ENCODE measurements around the gene GABBR2. TPM values are rescaled to one million over a fixed set of nuclear protein-coding genes. Genes with fewer than 3 reads are reported as not detected.
"Not testable (repeated sequence)": the region's sequence is repeated elsewhere in the genome, so short reads cannot be mapped to it uniquely, and the experiment has no call there.

The GABBR2 gene
- total and polyA plus RNA-seq, 2 experiments from 2014 or later = 0.89 to 1.3 TPM

DNA sequence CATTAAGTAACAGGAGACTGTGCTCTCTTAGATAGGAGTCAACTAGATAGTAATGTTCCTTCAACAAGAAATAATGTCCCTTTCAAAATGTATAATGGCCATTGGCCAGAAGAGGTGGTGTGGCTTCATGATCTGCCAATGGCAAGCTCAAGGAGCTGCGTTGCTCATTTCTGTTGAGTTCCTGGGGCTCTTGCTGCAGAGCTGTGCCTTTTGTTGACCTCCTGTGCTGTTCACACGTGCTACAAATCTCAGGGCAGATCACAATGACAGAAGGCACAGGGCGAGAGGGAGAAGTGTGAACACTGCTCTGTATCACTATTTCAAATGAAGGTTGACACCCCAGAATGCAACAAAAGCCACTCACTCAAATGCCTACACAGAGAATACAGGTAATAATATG, 437.3 kb downstream of the GABBR2 start:
- H3F3A ChIP-seq (replicated peaks; ENCODE audit: low read depth) = no peaks in the 10 kb centered on the region
- H3K36me3 ChIP-seq (ENCODE audit: insufficient read depth) = no peaks in the 10 kb centered on the region
- no peak overlapping the region for H3K4me3 Mint-ChIP-seq
- TF ChIP-seq STAT1 (IDR thresholded peaks at IDR 0.05; ENCODE audit: unreplicated experiment) = no peak
- TF ChIP-seq CREB1 (CRISPR knock-in tag; IDR thresholded peaks at IDR 0.05; ENCODE audit: low read depth) = no peak
- TF ChIP-seq NANOG (IDR thresholded peaks at IDR 0.05; ENCODE audit: borderline replicate concordance) = no peak
- no peak for TF ChIP-seq ZNF331 (CRISPR knock-in tag; IDR thresholded peaks at IDR 0.05; ENCODE audit: low read depth)
- no peak for TF ChIP-seq ZNF114 (CRISPR knock-in tag; IDR thresholded peaks at IDR 0.05)
- no peak for TF ChIP-seq EZH2 (IDR thresholded peaks at IDR 0.05; ENCODE audit: low read depth, unreplicated experiment)
- H3K27me3 Mint-ChIP-seq (ENCODE audit: insufficient read depth, low read depth, poor library complexity) = no peaks in the 10 kb centered on the region
- no peak overlapping the region for H3K27ac ChIP-seq (ENCODE audit: low read depth)
- no peaks in the 10 kb centered on the region for H4K20me1 ChIP-seq (replicated peaks; ENCODE audit: insufficient read depth)
- no peaks in the 10 kb centered on the region for H3K27me3 ChIP-seq (ENCODE audit: insufficient read depth)
- no peak overlapping the region for H3K27ac Mint-ChIP-seq
- ATAC-seq (no peak), DNase-seq (ENCODE audit: low spot score) (no peak)
- H3K4me1 Mint-ChIP-seq = peaks cover 33% of the 10 kb centered on the region
- H2AFZ ChIP-seq = no peak overlapping the region
- H3K9me3 Mint-ChIP-seq = no peaks in the 10 kb centered on the region
- peaks cover 5% of the 10 kb centered on the region; the same call in 1 of the 2 replicates for H3K9me2 ChIP-seq (ENCODE audit: insufficient read depth)
- no peak overlapping the region for H3K4me3 ChIP-seq
- no peaks in the 10 kb centered on the region for H3K79me2 ChIP-seq (replicated peaks; ENCODE audit: insufficient read depth)
- H3K4me1 ChIP-seq (ENCODE audit: insufficient read depth) = 0 out of 2 replicates have a peak, but pooled peaks cover 5% of the 10 kb centered on the region
- H3K36me3 Mint-ChIP-seq (ENCODE audit: low read depth) = no peaks in the 10 kb centered on the region
- H3K4me2 ChIP-seq = no peak overlapping the region

DNA sequence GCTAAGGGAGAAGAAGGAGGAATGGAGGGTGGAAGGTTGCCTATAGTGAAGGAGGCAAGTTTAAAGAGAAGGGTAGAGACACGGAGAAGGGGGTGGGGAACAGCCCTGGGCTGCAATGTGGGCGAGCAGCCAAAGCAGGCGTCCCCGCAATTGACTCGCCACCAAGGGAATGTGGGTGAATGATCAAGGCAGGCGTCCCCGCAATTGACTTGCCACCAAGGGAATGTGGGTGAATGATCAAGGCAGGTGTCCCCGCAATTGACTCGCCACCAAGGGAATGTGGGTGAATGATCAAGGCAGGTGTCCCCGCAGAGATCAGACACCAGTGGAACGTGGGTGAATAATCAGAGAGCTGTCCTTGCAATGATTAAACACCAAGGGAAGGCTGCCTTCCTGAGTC, 438.5 kb downstream of the GABBR2 start:
- H3K4me3 Mint-ChIP-seq, H3K27ac Mint-ChIP-seq: not testable (repeated sequence)

DNA sequence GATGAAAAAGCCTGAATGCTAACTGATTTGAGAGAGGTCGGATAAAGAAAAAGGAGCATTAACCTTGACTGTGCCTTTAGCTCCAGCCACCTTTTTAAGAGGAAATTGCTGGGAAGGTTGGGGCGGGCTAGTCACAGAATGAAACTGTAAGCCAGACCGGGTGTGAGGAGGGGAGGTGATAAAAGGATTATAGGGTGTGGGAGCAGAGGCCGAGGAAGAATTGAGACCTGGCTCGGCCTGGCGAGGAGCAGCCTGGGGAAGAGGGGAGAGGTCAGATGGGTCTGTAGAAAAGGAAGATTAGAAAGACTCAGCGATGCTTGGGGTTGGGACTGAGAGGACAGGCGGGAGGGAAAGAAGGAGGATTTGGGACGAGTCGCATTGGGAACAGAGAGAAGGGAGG, 439.1 kb downstream of the GABBR2 start:
- not testable (repeated sequence) for ATAC-seq; H3K27ac Mint-ChIP-seq; H3K4me3 ChIP-seq; H3K27ac ChIP-seq (ENCODE audit: low read depth); H3K36me3 Mint-ChIP-seq (ENCODE audit: low read depth); DNase-seq (ENCODE audit: low spot score); H3K4me1 ChIP-seq (ENCODE audit: insufficient read depth); H3K79me2 ChIP-seq (replicated peaks; ENCODE audit: insufficient read depth); H3K27me3 Mint-ChIP-seq (ENCODE audit: insufficient read depth, low read depth, poor library complexity); H3K27me3 ChIP-seq (ENCODE audit: insufficient read depth); H3K4me2 ChIP-seq; H2AFZ ChIP-seq; H3K9me3 Mint-ChIP-seq; H3K36me3 ChIP-seq (ENCODE audit: insufficient read depth); H3F3A ChIP-seq (replicated peaks; ENCODE audit: low read depth); H3K9me2 ChIP-seq (ENCODE audit: insufficient read depth); H3K4me3 Mint-ChIP-seq; H4K20me1 ChIP-seq (replicated peaks; ENCODE audit: insufficient read depth)
- H3K4me1 Mint-ChIP-seq = peaks cover 41% of the 10 kb centered on the region

More for the DNA sequence above, 438.5 kb downstream of the GABBR2 start:
- not testable (repeated sequence) for H3K4me1 ChIP-seq (ENCODE audit: insufficient read depth); H3K79me2 ChIP-seq (replicated peaks; ENCODE audit: insufficient read depth); DNase-seq (ENCODE audit: low spot score); H4K20me1 ChIP-seq (replicated peaks; ENCODE audit: insufficient read depth); H3K4me2 ChIP-seq; H3K27ac ChIP-seq (ENCODE audit: low read depth); H3K36me3 ChIP-seq (ENCODE audit: insufficient read depth); H3K9me3 Mint-ChIP-seq; H3K27me3 ChIP-seq (ENCODE audit: insufficient read depth); H3F3A ChIP-seq (replicated peaks; ENCODE audit: low read depth); H3K27me3 Mint-ChIP-seq (ENCODE audit: insufficient read depth, low read depth, poor library complexity); H2AFZ ChIP-seq; H3K9me2 ChIP-seq (ENCODE audit: insufficient read depth); H3K4me3 ChIP-seq; ATAC-seq; H3K36me3 Mint-ChIP-seq (ENCODE audit: low read depth)
- peaks cover 41% of the 10 kb centered on the region for H3K4me1 Mint-ChIP-seq

DNA sequence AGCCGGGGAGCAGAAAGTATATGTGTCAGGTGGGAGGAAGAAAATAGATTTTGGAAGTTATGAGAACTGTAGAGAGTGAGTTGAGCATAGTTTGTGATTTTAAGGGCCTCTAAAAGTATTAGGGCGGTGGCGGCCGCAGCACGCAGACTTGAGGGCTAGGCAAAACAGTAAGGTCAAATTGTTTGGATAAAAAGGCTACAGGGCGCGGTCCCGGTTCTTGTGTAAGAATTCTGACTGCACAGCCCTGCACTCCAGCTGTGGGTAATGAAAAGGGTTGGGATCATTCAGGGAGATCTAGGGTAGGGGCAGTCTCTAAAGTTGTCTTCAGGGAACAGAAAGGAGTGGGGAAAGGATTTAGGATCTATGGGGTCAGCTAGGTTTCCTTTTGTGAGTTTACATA, 441.2 kb downstream of the GABBR2 start:
- peaks cover 39% of the 10 kb centered on the region for H3K4me1 Mint-ChIP-seq
- H3K36me3 Mint-ChIP-seq (ENCODE audit: low read depth) = not testable (repeated sequence)

More for the DNA sequence above, 441.2 kb downstream of the GABBR2 start:
- H3K27ac Mint-ChIP-seq; H3K27ac ChIP-seq (ENCODE audit: low read depth); H3K79me2 ChIP-seq (replicated peaks; ENCODE audit: insufficient read depth); H3K27me3 ChIP-seq (ENCODE audit: insufficient read depth); H3K36me3 ChIP-seq (ENCODE audit: insufficient read depth); H3K4me2 ChIP-seq; H3K9me3 Mint-ChIP-seq; H2AFZ ChIP-seq; H3K9me2 ChIP-seq (ENCODE audit: insufficient read depth); H3K4me1 ChIP-seq (ENCODE audit: insufficient read depth); H3K27me3 Mint-ChIP-seq (ENCODE audit: insufficient read depth, low read depth, poor library complexity); H4K20me1 ChIP-seq (replicated peaks; ENCODE audit: insufficient read depth); ATAC-seq; H3K4me3 ChIP-seq; H3F3A ChIP-seq (replicated peaks; ENCODE audit: low read depth); H3K4me3 Mint-ChIP-seq; DNase-seq (ENCODE audit: low spot score): not testable (repeated sequence)

Data from GM23338 (cell line).